Right renal cortex interstitium (tissue), 3 donors: Measurements from ENCODE around the gene TCF23. TPM values are rescaled to one million over a fixed set of nuclear protein-coding genes. Genes with fewer than 3 reads are reported as not detected.
"Not testable (repeated sequence)": the region's sequence is repeated elsewhere in the genome, so short reads cannot be mapped to it uniquely, and the experiment has no call there.

Source experiments
- DNase-seq, 3 donors: peaks; one replicate each; pipeline ENCODE4 v3.0.0-alpha.2; 2013; ENCODE audit warnings: low read depth in 3 of 3, low spot score in 2 of 3
- polyA plus RNA-seq, 3 donors: library from polyadenylated mRNA; unstranded; fragments of 120-200 nt; gene quantifications; one replicate each; pipeline ENCODE4 v1.2.1, GENCODE V29; 2013; ENCODE audit not compliant: insufficient read length in 3 of 3

The TCF23 gene
- polyA plus RNA-seq, 3 donors, result 0.62 to 0.93 (median 0.68) TPM

DNA sequence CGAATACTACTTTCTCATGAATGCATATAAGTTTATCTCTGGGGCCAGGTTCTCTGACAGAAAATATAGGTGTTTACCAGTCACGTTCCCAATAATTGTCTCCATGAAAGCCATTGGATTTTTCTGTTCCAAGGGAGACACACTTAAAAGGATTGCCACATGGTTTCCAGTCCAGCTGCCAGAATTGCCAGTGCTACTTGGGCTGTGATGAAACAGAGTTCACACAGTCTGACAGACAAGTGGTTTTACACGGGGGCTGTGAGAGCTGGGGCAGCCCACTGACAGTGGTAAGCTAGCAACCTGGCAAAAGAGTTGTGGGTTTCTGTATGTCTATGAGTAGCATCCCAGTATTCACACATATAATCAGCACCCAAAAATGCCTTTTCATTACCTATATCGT is 35.3 kb downstream of the TCF23 start:
- DNase-seq, result no peak

- no peak for DNase-seq
Observed at GRCh38 chr2:27185331-27186026, 36.7 kb downstream of the TCF23 start.

- DNase-seq, result no peak
Observed at GRCh38 chr2:27186613-27187345, 38.0 kb downstream of the TCF23 start.

GRCh38 chr2:27189989-27190388 is 41.2 kb downstream of the TCF23 start:
- no peak for DNase-seq

DNA sequence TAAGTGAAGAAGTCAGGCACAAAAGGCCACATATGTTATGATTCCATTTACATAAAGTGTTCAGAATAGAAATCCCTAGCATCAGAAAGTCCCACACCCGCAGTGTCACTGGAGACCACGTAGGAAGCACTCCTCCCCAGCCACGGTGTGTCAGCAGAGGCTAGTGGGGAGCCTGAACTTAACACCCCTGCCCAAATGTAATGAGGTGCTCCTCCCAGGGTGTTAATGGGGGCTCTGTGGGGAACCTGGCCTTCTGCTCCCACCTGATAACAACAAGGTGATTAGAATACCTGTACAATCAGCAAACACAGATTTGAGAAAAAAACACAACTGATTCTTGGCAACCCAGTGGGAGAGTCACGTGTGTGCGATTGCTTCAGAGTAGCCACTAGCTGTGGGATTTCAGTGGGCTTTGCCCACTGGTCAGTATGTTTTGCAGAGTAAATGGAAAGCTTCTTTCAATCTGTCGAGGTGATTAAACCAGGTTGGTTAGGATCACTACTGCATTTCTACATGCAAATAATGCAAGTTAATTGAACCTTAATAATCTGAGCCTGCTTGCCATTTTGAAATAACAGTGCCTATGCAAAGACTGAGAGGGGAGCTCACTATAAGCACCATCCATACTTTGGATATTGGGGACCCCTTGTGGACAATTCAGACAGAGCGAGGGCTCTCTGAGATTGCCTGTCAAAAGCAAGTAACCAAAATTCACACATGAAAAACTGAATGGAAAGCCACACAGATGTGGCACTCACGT is 42.4 kb downstream of the TCF23 start:
- DNase-seq, result peak in 2 of 3 donors; percentile 36 to 47

DNA sequence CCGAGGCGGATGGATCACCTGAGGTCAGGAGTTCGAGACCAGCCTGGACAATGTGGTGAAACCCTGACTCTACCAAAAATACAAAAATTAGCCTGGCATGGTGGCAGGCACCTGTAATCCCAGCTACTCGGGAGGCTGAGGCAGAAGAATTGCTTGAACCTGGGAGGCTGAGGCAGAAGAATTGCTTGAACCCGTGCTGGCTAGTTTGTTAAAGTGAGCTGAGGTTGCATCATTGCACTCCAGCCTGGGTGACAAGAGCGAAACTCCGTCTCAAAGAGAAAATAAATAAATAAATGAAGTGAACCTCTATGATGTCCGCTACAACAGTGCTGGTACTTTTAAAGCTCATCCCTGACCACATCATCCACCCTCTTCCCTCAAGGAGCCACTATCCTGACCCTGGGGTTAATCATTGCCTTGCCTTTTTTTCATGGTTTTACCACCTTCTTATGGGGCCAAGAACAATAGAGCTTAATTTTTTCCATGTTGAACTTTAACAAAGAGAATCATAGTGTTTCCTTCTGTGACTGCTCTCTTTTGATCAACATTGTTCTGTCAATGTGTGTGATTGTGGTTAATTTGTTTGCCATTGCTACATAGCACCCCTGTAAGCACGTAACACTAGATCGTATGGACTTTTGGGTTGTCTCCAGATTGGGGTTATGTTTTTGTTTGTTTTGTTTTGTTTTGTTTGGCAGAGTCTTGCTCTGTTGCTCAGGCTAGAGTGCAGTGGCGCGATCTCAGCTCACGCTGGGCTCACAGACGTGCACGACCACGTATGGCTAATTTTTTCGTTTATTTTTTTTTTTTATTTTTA is 45.9 kb downstream of the TCF23 start:
- DNase-seq, result no peak

DNA sequence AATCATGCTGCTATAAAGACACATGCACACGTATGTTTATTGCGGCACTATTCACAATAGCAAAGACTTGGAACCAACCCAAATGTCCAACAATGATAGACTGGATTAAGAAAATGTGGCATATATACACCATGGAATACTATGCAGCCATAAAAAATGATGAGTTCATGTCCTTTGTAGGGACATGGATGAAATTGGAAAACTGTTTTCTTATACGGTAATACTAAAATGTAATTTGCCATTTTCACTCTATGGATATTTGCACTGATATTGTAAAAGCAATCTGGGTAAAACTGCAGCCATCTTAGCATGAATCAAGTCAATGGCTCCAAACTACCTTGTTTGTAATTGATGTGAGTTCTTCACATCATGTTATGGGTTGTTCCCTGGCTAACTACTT is 47.0 kb downstream of the TCF23 start:
- not testable (repeated sequence) for DNase-seq

- DNase-seq, result not testable (repeated sequence)
Observed at GRCh38 chr2:27198068-27198467, 49.3 kb downstream of the TCF23 start.

GRCh38 chr2:27198627-27199026 is 49.8 kb downstream of the TCF23 start:
- DNase-seq, result no peak

- no peak for DNase-seq
Observed at GRCh38 chr2:27199241-27199640, 50.4 kb downstream of the TCF23 start.

- DNase-seq, result no peak
Observed at GRCh38 chr2:27201675-27202074, 52.9 kb downstream of the TCF23 start.

GRCh38 chr2:27202854-27203253 is 54.0 kb downstream of the TCF23 start:
- no peak for DNase-seq

DNA sequence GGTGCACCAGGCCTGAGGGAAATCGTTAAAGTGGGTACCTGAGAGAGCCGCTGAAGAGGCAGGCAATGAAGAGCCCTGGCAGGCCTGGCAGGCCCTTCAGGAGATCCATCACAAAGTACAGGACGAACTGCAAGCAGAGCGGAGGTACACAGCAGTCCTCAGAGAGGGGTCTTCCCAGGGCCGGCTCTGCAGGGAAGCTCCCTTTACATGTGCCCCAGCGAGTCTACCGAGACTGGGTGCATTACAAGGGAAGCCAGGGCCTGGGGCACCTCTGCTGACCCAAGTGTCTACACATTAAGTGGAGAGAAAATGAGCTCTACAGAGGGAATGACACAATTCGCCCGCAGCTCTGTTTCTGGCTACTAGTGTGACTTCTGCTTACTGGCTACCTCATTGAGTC is 54.9 kb downstream of the TCF23 start:
- DNase-seq, result no peak

- DNase-seq, result no peak
Observed at GRCh38 chr2:27204566-27204965, 55.8 kb downstream of the TCF23 start.

- DNase-seq, result no peak
Observed at GRCh38 chr2:27205206-27205605, 56.4 kb downstream of the TCF23 start.

DNA sequence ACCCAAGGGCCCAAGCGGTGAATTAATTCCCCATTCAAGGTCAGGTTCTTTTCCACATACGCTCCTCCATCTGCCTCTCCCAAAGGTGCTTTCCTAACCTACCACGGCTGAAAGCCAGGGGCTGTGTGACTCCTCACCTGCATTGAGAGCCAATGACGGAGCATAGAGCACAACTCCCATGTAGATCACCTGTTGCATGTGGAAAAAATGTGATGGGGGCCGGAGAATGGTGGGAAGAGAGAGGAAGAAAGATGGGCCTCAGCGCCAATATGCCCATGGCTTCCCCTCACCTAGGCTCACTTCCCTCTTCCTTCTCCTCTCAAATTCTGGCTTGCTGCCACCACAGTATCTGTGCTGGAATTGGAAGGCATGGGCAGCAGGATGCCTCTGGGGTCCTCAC is 57.5 kb downstream of the TCF23 start:
- no peak for DNase-seq

Other genes with a start within 250 kb of the TCF23 start
- gene MAPRE3, start 178.4 kb upstream of the TCF23 start, polyA plus RNA-seq, result 10 to 100 TPM; 10.6 to 11.9 (median 11.4) TPM
- 10 to 100 TPM; 51.3 to 54.4 (median 52.8) TPM for gene TMEM214, start 116.0 kb upstream of the TCF23 start, polyA plus RNA-seq
- gene AGBL5, start 97.3 kb upstream of the TCF23 start, polyA plus RNA-seq, result 10 to 100 TPM; 60.9 to 64.2 (median 61.0) TPM
- gene OST4, start 77.3 kb upstream of the TCF23 start, polyA plus RNA-seq, result 100 to 1,000 TPM; 229 to 284 (median 261) TPM
- 10 to 100 TPM; 61.8 to 70.7 (median 70.5) TPM for gene EMILIN1, start 70.4 kb upstream of the TCF23 start, polyA plus RNA-seq
- gene KHK, start 62.2 kb upstream of the TCF23 start, polyA plus RNA-seq, result 10 to 100 TPM; 39.5 to 54.9 (median 54.8) TPM
- 1 to 10 TPM; 5.0 to 5.8 (median 5.3) TPM for gene CGREF1, start 29.9 kb upstream of the TCF23 start, polyA plus RNA-seq
- 1 to 10 TPM in 2 of 3 donors, under 1 TPM in 1; 0.88 to 1.4 (median 1.3) TPM for gene ABHD1, start 25.2 kb upstream of the TCF23 start, polyA plus RNA-seq
- 10 to 100 TPM; 51.5 to 55.3 (median 51.7) TPM for gene PREB, start 14.4 kb upstream of the TCF23 start, polyA plus RNA-seq
- gene PRR30, start 9.6 kb upstream of the TCF23 start, polyA plus RNA-seq, result not detected
- 100 to 1,000 TPM; 164 to 175 (median 169) TPM for gene ATRAID, start 63.0 kb downstream of the TCF23 start, polyA plus RNA-seq
- gene SLC5A6, start 63.3 kb downstream of the TCF23 start, polyA plus RNA-seq, result 10 to 100 TPM; 32.9 to 37.4 (median 36.7) TPM
- 10 to 100 TPM; 40.8 to 42.0 (median 41.9) TPM for gene CAD, start 68.4 kb downstream of the TCF23 start, polyA plus RNA-seq
- gene SLC30A3, start 114.0 kb downstream of the TCF23 start, polyA plus RNA-seq, result 1 to 10 TPM; 4.4 to 6.0 (median 5.5) TPM
- gene DNAJC5G, start 126.4 kb downstream of the TCF23 start, polyA plus RNA-seq, result under 1 TPM; 0.47 to 0.76 (median 0.58) TPM
- gene TRIM54, start 133.4 kb downstream of the TCF23 start, polyA plus RNA-seq, result 1 to 10 TPM; 3.2 to 3.9 (median 3.6) TPM
- under 1 TPM; 0.19 to 0.59 (median 0.36) TPM for gene UCN, start 159.4 kb downstream of the TCF23 start, polyA plus RNA-seq
- gene MPV17, start 174.1 kb downstream of the TCF23 start, polyA plus RNA-seq, result 10 to 100 TPM; 70.9 to 85.0 (median 77.1) TPM
- gene GTF3C2, start 207.8 kb downstream of the TCF23 start, polyA plus RNA-seq, result 10 to 100 TPM; 64.5 to 71.2 (median 67.7) TPM
- 10 to 100 TPM; 50.9 to 55.0 (median 51.2) TPM for gene EIF2B4, start 221.3 kb downstream of the TCF23 start, polyA plus RNA-seq
- 100 to 1,000 TPM; 100 to 114 (median 106) TPM for gene SNX17, start 221.6 kb downstream of the TCF23 start, polyA plus RNA-seq
- 10 to 100 TPM; 16.9 to 19.1 (median 16.9) TPM for gene ZNF513, start 231.7 kb downstream of the TCF23 start, polyA plus RNA-seq